Tibial nerve (tissue), 4 donors: Measurements from ENCODE around the gene ASB1. TPM values are rescaled to one million over a fixed set of nuclear protein-coding genes. Genes with fewer than 3 reads are reported as not detected.
"Not testable (repeated sequence)": the region's sequence is repeated elsewhere in the genome, so short reads cannot be mapped to it uniquely, and the experiment has no call there.

ENCODE experiments used
- DNase-seq, 2 donors: peaks; one replicate each; pipeline ENCODE4 v3.0.0-alpha.2; 2019; ENCODE audit warnings: low spot score in 2 of 2
- H3K27ac ChIP-seq, 4 donors: fragments of 200-600 bp; sonication (generic) in 3 of 4; one replicate each; pipeline ENCODE4 v1.5.1; 2017 to 2019; ENCODE audit warnings: mild to moderate bottlenecking in 1 of 4
- H3K27me3 ChIP-seq, 2 donors: fragments of 200-600 bp; sonication (generic) in 1 of 2; one replicate each; pipeline versions ENCODE4 v1.5.1 to v1.6.0; 2017 to 2019
- H3K36me3 ChIP-seq, 3 donors: fragments of 200-600 bp; sonication (generic); one replicate each; pipeline ENCODE4 v1.5.1; 2018 to 2019
- H3K4me1 ChIP-seq, 4 donors: fragments of 200-600 bp; sonication (generic) in 3 of 4; one replicate each; pipeline ENCODE4 v1.5.1; 2017 to 2019
- H3K4me3 ChIP-seq, 4 donors: fragments of 200-600 bp; sonication (generic) in 3 of 4; one replicate each; pipeline ENCODE4 v1.5.1; 2017 to 2019; ENCODE audit warnings: mild to moderate bottlenecking in 1 of 4, moderate library complexity in 1 of 4
- H3K9me3 ChIP-seq, 4 donors: fragments of 200-600 bp; sonication (generic) in 3 of 4; one replicate each; pipeline ENCODE4 v1.5.1; 2017 to 2019
- CTCF ChIP-seq, 5 experiments: fragments of 200-600 bp in 3 of 5; fragments of 450-650 bp in 2 of 5; sonication (generic) in 3 of 5; IDR thresholded peaks; one replicate each; pipeline ENCODE4 v1.5.1; 2016 to 2019; ENCODE audit warnings: antibody characterized with exemption in 5 of 5, mild to moderate bottlenecking in 3 of 5, moderate library complexity in 2 of 5
- EP300 ChIP-seq, 2 donors: sonication (generic); formaldehyde crosslinking; IDR thresholded peaks; one replicate each; pipeline ENCODE4 v1.6.1; 2017; ENCODE audit warnings: antibody characterized with exemption in 2 of 2, mild to moderate bottlenecking in 1 of 2
- POLR2A ChIP-seq, 2 donors: fragments of 450-650 bp; IDR thresholded peaks; one replicate each; pipeline ENCODE4 v1.6.1; 2017; ENCODE audit warnings: antibody characterized with exemption in 2 of 2, mild to moderate bottlenecking in 2 of 2, moderate library complexity in 2 of 2
- WGBS, 2 donors: methylation state at CpG; one replicate each; pipeline ENCODE4 v1.1.5; 2018; 5-methylcytosine and 5-hydroxymethylcytosine counted together
- total RNA-seq, 4 donors: library from RNA; depleted of rRNA; stranded (reverse); fragments of >200 nt; gene quantifications; one replicate each; pipeline ENCODE4 v1.1.0, GENCODE V29; 2016

ASB1 gene
- total RNA-seq, 4 donors from 2014 or later, result 21.3 to 26.0 (median 24.2) TPM

GRCh38 chr2:238440331-238440730 lies 13.6 kb downstream of the ASB1 start:
- DNase-seq, result no peak
- Histone ChIP-seq H3K27me3 (no peaks in the 10 kb centered on the region), H3K9me3 (no peaks in the 10 kb centered on the region), H3K4me1 (peaks cover 0 to 40% (median 9%) of the 10 kb centered on the region in 4 donors), H3K36me3 (peaks cover 0 to 40% (median 7%) of the 10 kb centered on the region in 3 donors), H3K4me3 (no peak overlapping the region), H3K27ac (peak overlapping the region in 1 of 4 donors; percentile 60)
- WGBS, 2 donors, result 81 to 92% methylated on average over 4 of the region's 4 CpGs
- no peak for TF ChIP-seq EP300 (IDR thresholded peaks at IDR 0.05)

GRCh38 chr2:238440767-238441166 lies 14.0 kb downstream of the ASB1 start:
- Histone ChIP-seq H3K36me3 (peaks cover 0 to 40% (median 7%) of the 10 kb centered on the region in 3 donors), H3K27ac (no peak overlapping the region)
- TF ChIP-seq POLR2A (IDR thresholded peaks at IDR 0.05) (no peak), CTCF (IDR thresholded peaks at IDR 0.05) (no peak), EP300 (IDR thresholded peaks at IDR 0.05) (no peak)

GRCh38 chr2:238441262-238442114 lies 14.8 kb downstream of the ASB1 start:
- Histone ChIP-seq H3K36me3 (peaks cover 0 to 40% (median 9%) of the 10 kb centered on the region in 3 donors), H3K27me3 (no peaks in the 10 kb centered on the region), H3K9me3 (no peaks in the 10 kb centered on the region), H3K27ac (no peak overlapping the region), H3K4me1 (peaks cover 0 to 40% (median 9%) of the 10 kb centered on the region in 4 donors), H3K4me3 (no peak overlapping the region)
- TF ChIP-seq EP300 (IDR thresholded peaks at IDR 0.05) (no peak), POLR2A (IDR thresholded peaks at IDR 0.05) (no peak), CTCF (IDR thresholded peaks at IDR 0.05) (no peak)
- 54% methylated on average over 17 of the region's 17 CpGs for WGBS, 2 donors
- DNase-seq, result no peak

More at GRCh38 chr2:238440767-238441166, 14.0 kb downstream of the ASB1 start:
- Histone ChIP-seq H3K27me3 (no peaks in the 10 kb centered on the region), H3K4me1 (peaks cover 0 to 40% (median 9%) of the 10 kb centered on the region in 4 donors), H3K4me3 (no peak overlapping the region), H3K9me3 (no peaks in the 10 kb centered on the region)
- DNase-seq, result no peak
- 92 to 94% methylated on average over 11 of the region's 11 CpGs for WGBS, 2 donors

- Histone ChIP-seq H3K36me3 (peaks cover 0 to 47% (median 9%) of the 10 kb centered on the region in 3 donors), H3K4me1 (peaks cover 0 to 40% (median 9%) of the 10 kb centered on the region in 4 donors)
- not testable (repeated sequence) for H3K9me3 ChIP-seq, H3K4me3 ChIP-seq, H3K27me3 ChIP-seq, H3K27ac ChIP-seq, DNase-seq
- 58 to 64% methylated on average over 6 of the region's 6 CpGs for WGBS, 2 donors
These were observed 15.5 kb downstream of the ASB1 start for GRCh38 chr2:238442257-238442656.

- H3K27me3 ChIP-seq, result no peaks in the 10 kb centered on the region
- H3K27ac ChIP-seq, result no peak overlapping the region
- TF ChIP-seq POLR2A (IDR thresholded peaks at IDR 0.05), result no peak
- TF ChIP-seq CTCF (IDR thresholded peaks at IDR 0.05), result no peak
- no peak for TF ChIP-seq EP300 (IDR thresholded peaks at IDR 0.05)
- no peak overlapping the region for H3K4me3 ChIP-seq
- WGBS, 2 donors, result 95 to 97% methylated on average over 13 of the region's 13 CpGs
- peaks cover 0 to 54% (median 9%) of the 10 kb centered on the region in 3 donors for H3K36me3 ChIP-seq
- no peak for DNase-seq
- H3K4me1 ChIP-seq, result peaks cover 0 to 42% (median 4%) of the 10 kb centered on the region in 4 donors
- no peaks in the 10 kb centered on the region for H3K9me3 ChIP-seq
These were observed 17.5 kb downstream of the ASB1 start for GRCh38 chr2:238444242-238444641.
